Panc1 (cell line): Measurements from ENCODE around the gene DNMT3A. TPM values are rescaled to one million over a fixed set of nuclear protein-coding genes. Genes with fewer than 3 reads are reported as not detected.

Experiments
- ATAC-seq: fragments of 200-7000 bp; cut with Tn5 transposase; 2 replicates; pipeline ENCODE4 v1.9.1; 2020; ENCODE audit warnings: mild to moderate bottlenecking, moderate library complexity
- BruUV-seq: library from RNA; stranded (reverse); fragments of 400-500 nt; replicated peaks from 2 replicates; lab custom pipeline; 2021; lab: Mats Ljungman, UMichigan
- CTCF ChIA-PET: fragments of 300-600 bp; sonication (Branson Sonifier 250); formaldehyde crosslinking; loops from one replicate; lab custom pipeline; 2022; ENCODE audit warnings: antibody characterized with exemption; lab: Charles Lee
- POLR2A ChIA-PET: fragments of 300-600 bp; sonication (Branson Sonifier 250); formaldehyde crosslinking; loops from one replicate; lab custom pipeline; 2022; ENCODE audit warnings: antibody characterized with exemption; lab: Charles Lee
- DNase-seq: peaks from one replicate; pipeline ENCODE4 v3.0.0-alpha.2; 2010; ENCODE audit warnings: low read depth, low spot score
- H3K27ac ChIP-seq: 2 replicates; pipeline ENCODE4 v1.5.1; 2011; ENCODE audit warnings: mild to moderate bottlenecking, low read length, inconsistent platforms
- H3K27me3 ChIP-seq: fragments of 200-500 bp; sonication (Bioruptor generic); 2 replicates; pipeline ENCODE4 v1.6.0; 2014; ENCODE audit warnings: low read length, inconsistent platforms; ENCODE audit not compliant: control insufficient read depth, insufficient read depth
- H3K36me3 ChIP-seq: fragments of 200-500 bp; sonication (Bioruptor generic); 2 replicates; pipeline ENCODE4 v1.5.1; 2014; ENCODE audit warnings: inconsistent platforms, mild to moderate bottlenecking, low read length, moderate library complexity; ENCODE audit not compliant: control insufficient read depth, insufficient read depth
- H3K4me1 ChIP-seq: 2 replicates; pipeline ENCODE4 v1.5.1; 2011; ENCODE audit warnings: inconsistent platforms, mild to moderate bottlenecking, low read length, moderate library complexity; ENCODE audit not compliant: control insufficient read depth, insufficient read depth
- H3K4me3 ChIP-seq, 2 experiments: 2 replicates each; pipeline ENCODE4 v1.5.1; 2011 to 2012; ENCODE audit warnings: low read depth in 2 of 2, low read length in 2 of 2, mild to moderate bottlenecking in 2 of 2, inconsistent platforms in 1 of 2, moderate library complexity in 1 of 2
- H3K9me3 ChIP-seq: fragments of 200-500 bp; sonication (Bioruptor generic); 2 replicates; pipeline ENCODE4 v1.5.1; 2014; ENCODE audit warnings: low read depth, mild to moderate bottlenecking, inconsistent platforms, low read length, moderate library complexity; ENCODE audit not compliant: control insufficient read depth, insufficient read depth
- POLR2AphosphoS5 ChIP-seq: IDR thresholded peaks from 2 replicates; pipeline ENCODE4 v1.6.1; 2012; ENCODE audit warnings: mild to moderate bottlenecking, low read depth, low read length, moderate library complexity
- SIN3A ChIP-seq: IDR thresholded peaks from 2 replicates; pipeline ENCODE4 v1.6.1; 2012; ENCODE audit warnings: low read depth, mild to moderate bottlenecking, low read length, moderate library complexity, borderline replicate concordance; ENCODE audit not compliant: insufficient read depth
- TCF7L2 ChIP-seq: IDR thresholded peaks from 2 replicates; pipeline ENCODE4 v1.6.1; 2011; ENCODE audit warnings: mild to moderate bottlenecking, low read depth, low read length, inconsistent platforms
- in situ Hi-C: cut with HindIII; loops from 2 replicates; pipeline ENCODE4 v1.10.0; 2016; ENCODE audit warnings: low sequenced_read_pairs, low pct_unique_long_range_greater_than_20kb
- intact Hi-C: fragments of 100-400 bp; cut with micrococcal nuclease; formaldehyde crosslinking; loops from one replicate; pipeline ENCODE4 v1.10.0; 2022; ENCODE audit not compliant: unreplicated experiment
- total RNA-seq: library from RNA; stranded (reverse); gene quantifications from one replicate; pipeline ENCODE4 v1.2.1, GENCODE V29; 2021; ENCODE audit not compliant: unreplicated experiment
- TF ChIP-seq, protein P1 (sequence below): fragments of 450-650 bp; IDR thresholded peaks from 2 replicates; pipeline ENCODE4 v1.5.1; 2017; ENCODE audit warnings: mild to moderate bottlenecking
- TF ChIP-seq, protein P2 (sequence below), 2 experiments: IDR thresholded peaks; 2 replicates each; pipeline ENCODE4 v1.6.1; 2011 to 2012; ENCODE audit warnings: low read depth in 2 of 2, control low read depth in 1 of 2, low read length in 1 of 2, mild to moderate bottlenecking in 1 of 2, moderate library complexity in 1 of 2; ENCODE audit not compliant: insufficient read depth in 1 of 2

DNMT3A gene
- total RNA-seq, 1 experiment from 2014 or later = 29.3 TPM

DNA sequence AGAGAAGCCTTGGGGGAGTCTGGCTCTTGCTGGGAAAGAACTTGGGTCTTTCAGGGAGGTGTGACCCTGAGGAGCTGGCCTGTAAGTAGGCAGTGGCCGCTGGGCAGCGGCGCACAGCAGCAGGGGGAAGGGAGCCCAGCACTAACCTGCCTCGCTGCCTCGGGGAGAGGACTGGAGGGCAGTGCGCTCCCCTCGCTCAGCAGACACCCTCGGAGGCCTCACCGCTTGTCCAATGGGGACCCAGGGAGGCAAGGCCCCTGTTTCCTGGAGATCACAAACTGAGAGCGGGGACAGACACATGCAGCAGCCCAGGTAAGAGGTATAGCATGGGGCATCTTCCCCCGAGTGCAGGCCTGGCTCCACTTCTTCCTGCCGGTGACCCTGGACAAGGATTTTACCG, 3.3 kb downstream of the DNMT3A start:
- ChIA-PET CTCF (no interaction called here), POLR2A (no interaction called here)
- Histone ChIP-seq H3K27me3 (no peaks in the 10 kb centered on the region), H3K4me3 (no peak overlapping the region), H3K9me3 (no peaks in the 10 kb centered on the region), H3K36me3 (no peaks in the 10 kb centered on the region), H3K27ac (no peak overlapping the region), H3K4me1 (no peaks in the 10 kb centered on the region)
- intact Hi-C loops (no loop called here), in situ Hi-C loops (no loop called here)
- TF ChIP-seq TCF7L2 = no peak
- TF ChIP-seq, protein P1, sequence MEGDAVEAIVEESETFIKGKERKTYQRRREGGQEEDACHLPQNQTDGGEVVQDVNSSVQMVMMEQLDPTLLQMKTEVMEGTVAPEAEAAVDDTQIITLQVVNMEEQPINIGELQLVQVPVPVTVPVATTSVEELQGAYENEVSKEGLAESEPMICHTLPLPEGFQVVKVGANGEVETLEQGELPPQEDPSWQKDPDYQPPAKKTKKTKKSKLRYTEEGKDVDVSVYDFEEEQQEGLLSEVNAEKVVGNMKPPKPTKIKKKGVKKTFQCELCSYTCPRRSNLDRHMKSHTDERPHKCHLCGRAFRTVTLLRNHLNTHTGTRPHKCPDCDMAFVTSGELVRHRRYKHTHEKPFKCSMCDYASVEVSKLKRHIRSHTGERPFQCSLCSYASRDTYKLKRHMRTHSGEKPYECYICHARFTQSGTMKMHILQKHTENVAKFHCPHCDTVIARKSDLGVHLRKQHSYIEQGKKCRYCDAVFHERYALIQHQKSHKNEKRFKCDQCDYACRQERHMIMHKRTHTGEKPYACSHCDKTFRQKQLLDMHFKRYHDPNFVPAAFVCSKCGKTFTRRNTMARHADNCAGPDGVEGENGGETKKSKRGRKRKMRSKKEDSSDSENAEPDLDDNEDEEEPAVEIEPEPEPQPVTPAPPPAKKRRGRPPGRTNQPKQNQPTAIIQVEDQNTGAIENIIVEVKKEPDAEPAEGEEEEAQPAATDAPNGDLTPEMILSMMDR = no peak
- TF ChIP-seq SIN3A = no peak
- TF ChIP-seq POLR2AphosphoS5 = no peak
- TF ChIP-seq, protein P2, sequence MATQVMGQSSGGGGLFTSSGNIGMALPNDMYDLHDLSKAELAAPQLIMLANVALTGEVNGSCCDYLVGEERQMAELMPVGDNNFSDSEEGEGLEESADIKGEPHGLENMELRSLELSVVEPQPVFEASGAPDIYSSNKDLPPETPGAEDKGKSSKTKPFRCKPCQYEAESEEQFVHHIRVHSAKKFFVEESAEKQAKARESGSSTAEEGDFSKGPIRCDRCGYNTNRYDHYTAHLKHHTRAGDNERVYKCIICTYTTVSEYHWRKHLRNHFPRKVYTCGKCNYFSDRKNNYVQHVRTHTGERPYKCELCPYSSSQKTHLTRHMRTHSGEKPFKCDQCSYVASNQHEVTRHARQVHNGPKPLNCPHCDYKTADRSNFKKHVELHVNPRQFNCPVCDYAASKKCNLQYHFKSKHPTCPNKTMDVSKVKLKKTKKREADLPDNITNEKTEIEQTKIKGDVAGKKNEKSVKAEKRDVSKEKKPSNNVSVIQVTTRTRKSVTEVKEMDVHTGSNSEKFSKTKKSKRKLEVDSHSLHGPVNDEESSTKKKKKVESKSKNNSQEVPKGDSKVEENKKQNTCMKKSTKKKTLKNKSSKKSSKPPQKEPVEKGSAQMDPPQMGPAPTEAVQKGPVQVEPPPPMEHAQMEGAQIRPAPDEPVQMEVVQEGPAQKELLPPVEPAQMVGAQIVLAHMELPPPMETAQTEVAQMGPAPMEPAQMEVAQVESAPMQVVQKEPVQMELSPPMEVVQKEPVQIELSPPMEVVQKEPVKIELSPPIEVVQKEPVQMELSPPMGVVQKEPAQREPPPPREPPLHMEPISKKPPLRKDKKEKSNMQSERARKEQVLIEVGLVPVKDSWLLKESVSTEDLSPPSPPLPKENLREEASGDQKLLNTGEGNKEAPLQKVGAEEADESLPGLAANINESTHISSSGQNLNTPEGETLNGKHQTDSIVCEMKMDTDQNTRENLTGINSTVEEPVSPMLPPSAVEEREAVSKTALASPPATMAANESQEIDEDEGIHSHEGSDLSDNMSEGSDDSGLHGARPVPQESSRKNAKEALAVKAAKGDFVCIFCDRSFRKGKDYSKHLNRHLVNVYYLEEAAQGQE (IDR thresholded peaks at IDR 0.05; ENCODE audit: insufficient read depth in 1 of 2, low read depth in 2 of 2, low read length in 1 of 2) = no peak
- DNase-seq (no peak), ATAC-seq (no peak)
- no TSS peak for BruUV-seq

DNA sequence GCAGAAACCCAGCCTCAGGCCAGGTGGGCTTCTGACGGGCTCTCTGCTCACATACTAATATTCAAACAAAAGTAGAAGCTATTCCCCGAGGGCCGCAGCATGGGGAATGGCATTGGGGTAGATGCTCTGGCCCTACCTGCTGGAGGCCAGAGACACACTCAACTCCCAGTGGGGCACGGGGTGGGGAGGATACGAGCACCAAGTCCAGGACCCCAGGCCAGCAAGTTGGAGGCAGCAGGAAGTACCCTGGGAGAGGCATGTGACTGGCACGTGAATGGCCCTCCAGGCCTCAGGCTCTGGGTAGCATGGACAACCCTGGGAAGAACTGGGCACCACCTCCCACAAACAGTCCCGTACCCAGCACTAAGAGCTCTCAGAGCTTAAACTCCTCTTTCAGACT, 3.8 kb downstream of the DNMT3A start:
- Histone ChIP-seq H3K36me3 (no peaks in the 10 kb centered on the region), H3K4me1 (no peaks in the 10 kb centered on the region), H3K27me3 (no peaks in the 10 kb centered on the region), H3K9me3 (no peaks in the 10 kb centered on the region), H3K27ac (no peak overlapping the region), H3K4me3 (no peak overlapping the region)
- DNase-seq (no peak), ATAC-seq (no peak)
- ChIA-PET POLR2A (no interaction called here), CTCF (no interaction called here)
- in situ Hi-C loops (no loop called here), intact Hi-C loops (no loop called here)
- BruUV-seq = no TSS peak
- TF ChIP-seq, protein P2 (IDR thresholded peaks at IDR 0.05; ENCODE audit: insufficient read depth in 1 of 2, low read depth in 2 of 2, low read length in 1 of 2) = no peak
- TF ChIP-seq SIN3A (no peak), TCF7L2 (no peak), POLR2AphosphoS5 (no peak)
- TF ChIP-seq, protein P1 = no peak
